OCI-LY3 (cell line): Measurements from ENCODE around the gene MARVELD3.

Source experiments
- H2AFZ ChIP-seq: fragments of 200-600, 300-600 bp; shearing (Covaris generic); 2 replicates; pipeline ENCODE4 v1.6.0; 2014; ENCODE audit warnings: antibody characterized with exemption, low read depth, low read length
- H3K27ac ChIP-seq: fragments of 200-600, 300-600 bp; sonication (generic); 2 replicates; pipeline ENCODE4 v1.5.1; 2014; ENCODE audit warnings: mild to moderate bottlenecking, low read length, moderate library complexity, mixed read lengths
- H3K27me3 ChIP-seq: fragments of 200-600, 300-600 bp; sonication (generic); 2 replicates; pipeline ENCODE4 v1.6.1; 2014; ENCODE audit warnings: low read depth, low read length, mixed read lengths
- H3K36me3 ChIP-seq: fragments of 200-600, 300-600 bp; sonication (generic); replicated peaks from 2 replicates; pipeline ENCODE3; 2014; ENCODE audit warnings: low read depth, low read length, mixed read lengths
- H3K4me1 ChIP-seq: fragments of 300-600, 200-600 bp; sonication (generic); 2 replicates; pipeline ENCODE4 v1.6.1; 2014; ENCODE audit warnings: low read length, mixed read lengths
- H3K4me2 ChIP-seq: fragments of 200-600, 300-600 bp; sonication (generic); 2 replicates; pipeline ENCODE4 v1.6.1; 2014; ENCODE audit warnings: low read length, mixed read lengths
- H3K4me3 ChIP-seq: fragments of 300-600, 200-600 bp; sonication (generic); 2 replicates; pipeline ENCODE4 v1.5.1; 2014; ENCODE audit warnings: antibody characterized with exemption, mild to moderate bottlenecking, low read length, moderate library complexity
- H3K79me2 ChIP-seq: fragments of 300-600, 200-600 bp; shearing (Covaris generic); 2 replicates; pipeline ENCODE4 v1.6.1; 2014; ENCODE audit warnings: mild to moderate bottlenecking, low read length, mixed read lengths
- H3K9ac ChIP-seq: fragments of 300-600, 200-600 bp; shearing (Covaris generic); 2 replicates; pipeline ENCODE4 v1.6.0; 2014; ENCODE audit warnings: mild to moderate bottlenecking, low read length, moderate library complexity
- H3K9me3 ChIP-seq: fragments of 200-600, 300-600 bp; shearing (Covaris generic); 2 replicates; pipeline ENCODE4 v1.6.1; 2014; ENCODE audit warnings: low read length, mixed read lengths; ENCODE audit not compliant: insufficient read depth
- H4K20me1 ChIP-seq: fragments of 200-600, 300-600 bp; sonication (generic); 2 replicates; pipeline ENCODE4 v1.6.1; 2016; ENCODE audit warnings: low read length, mixed read lengths; ENCODE audit not compliant: insufficient read depth
- CTCF ChIP-seq: fragments of 200-600, 300-600 bp; sonication (generic); IDR thresholded peaks from 2 replicates; pipeline ENCODE4 v1.5.1; 2014; ENCODE audit warnings: antibody characterized with exemption, low read length, low read depth
- EZH2phosphoT487 ChIP-seq: fragments of 200-600 bp; shearing (Covaris generic); IDR thresholded peaks from 2 replicates; pipeline ENCODE4 v1.6.1; 2018; ENCODE audit warnings: antibody characterized with exemption, mixed run types, low read depth

MARVELD3 gene

DNA sequence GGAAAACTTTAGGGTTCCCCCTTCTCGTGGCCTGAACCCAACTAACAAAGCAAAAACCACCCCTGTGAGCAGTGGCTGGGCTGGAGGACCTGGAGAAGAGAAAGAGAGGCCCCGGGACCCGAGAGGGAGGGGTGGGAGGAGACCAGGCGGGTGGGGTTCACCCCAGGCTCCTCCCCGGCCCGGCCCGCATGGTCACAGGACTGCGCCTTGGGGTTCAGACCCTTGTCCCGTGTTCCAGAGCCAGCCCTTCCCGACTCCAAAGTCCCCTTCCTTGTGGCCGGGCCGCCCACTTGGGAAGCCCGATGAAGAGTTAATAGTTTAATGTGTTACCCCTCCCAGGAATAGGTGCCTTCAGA is 852 bp downstream of the MARVELD3 start:
- Histone ChIP-seq H2AFZ (no peak overlapping the region), H3K4me1 (peaks cover 16% of the 10 kb centered on the region), H3K4me2 (no peak overlapping the region), H3K9me3 (no peaks in the 10 kb centered on the region), H3K79me2 (no peaks in the 10 kb centered on the region), H3K36me3 (no peaks in the 10 kb centered on the region), H3K4me3 (no peak overlapping the region), H4K20me1 (no peaks in the 10 kb centered on the region), H3K27me3 (no peaks in the 10 kb centered on the region), H3K27ac (no peak overlapping the region), H3K9ac (no peak overlapping the region)
- TF ChIP-seq CTCF (no peak), EZH2phosphoT487 (no peak)

DNA sequence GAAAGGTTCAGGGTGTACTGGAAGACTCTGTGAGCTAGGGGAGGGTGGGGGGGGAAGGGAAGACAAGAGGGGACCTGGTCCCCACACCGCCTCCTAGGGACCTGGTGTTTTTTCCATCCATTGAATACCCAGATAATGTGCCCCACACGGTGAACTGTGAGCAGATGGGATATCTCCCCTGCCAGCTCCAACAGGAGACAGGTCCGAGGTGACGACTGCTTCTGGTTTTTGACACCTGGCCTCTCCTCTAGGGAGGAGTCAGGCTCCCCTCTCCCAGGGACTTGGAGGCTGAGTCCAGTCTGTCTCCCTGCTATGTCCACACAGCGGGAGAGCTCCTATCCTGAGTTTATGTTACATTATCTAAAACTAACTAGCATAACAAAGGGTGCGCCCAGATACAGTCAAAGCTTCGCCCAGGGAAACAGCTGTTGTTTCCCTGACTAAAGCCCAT is 1.8 kb downstream of the MARVELD3 start:
- H3K9me3 ChIP-seq, result no peaks in the 10 kb centered on the region
- H3K9ac ChIP-seq, result no peak overlapping the region
- no peak overlapping the region for H3K4me3 ChIP-seq
- no peak overlapping the region for H3K27ac ChIP-seq
- TF ChIP-seq CTCF, result no peak
- no peak for TF ChIP-seq EZH2phosphoT487
- no peaks in the 10 kb centered on the region for H4K20me1 ChIP-seq
- H3K79me2 ChIP-seq, result no peaks in the 10 kb centered on the region
- no peaks in the 10 kb centered on the region for H3K27me3 ChIP-seq
- no peak overlapping the region for H2AFZ ChIP-seq
- H3K4me1 ChIP-seq, result peaks cover 16% of the 10 kb centered on the region
- H3K4me2 ChIP-seq, result no peak overlapping the region
- H3K36me3 ChIP-seq, result no peaks in the 10 kb centered on the region

- Histone ChIP-seq H3K27me3 (no peaks in the 10 kb centered on the region), H3K36me3 (no peaks in the 10 kb centered on the region), H3K4me2 (peak overlapping the region; percentile 15; the same call in 1 of the 2 replicates), H3K4me1 (peaks cover 11% of the 10 kb centered on the region), H2AFZ (no peak overlapping the region), H3K4me3 (no peak overlapping the region), H3K27ac (no peak overlapping the region), H4K20me1 (no peaks in the 10 kb centered on the region), H3K9me3 (no peaks in the 10 kb centered on the region), H3K79me2 (no peaks in the 10 kb centered on the region), H3K9ac (no peak overlapping the region)
- TF ChIP-seq EZH2phosphoT487 (no peak), CTCF (no peak)
Measured at GRCh38 chr16:71628810-71629209, 2.8 kb downstream of the MARVELD3 start.

DNA sequence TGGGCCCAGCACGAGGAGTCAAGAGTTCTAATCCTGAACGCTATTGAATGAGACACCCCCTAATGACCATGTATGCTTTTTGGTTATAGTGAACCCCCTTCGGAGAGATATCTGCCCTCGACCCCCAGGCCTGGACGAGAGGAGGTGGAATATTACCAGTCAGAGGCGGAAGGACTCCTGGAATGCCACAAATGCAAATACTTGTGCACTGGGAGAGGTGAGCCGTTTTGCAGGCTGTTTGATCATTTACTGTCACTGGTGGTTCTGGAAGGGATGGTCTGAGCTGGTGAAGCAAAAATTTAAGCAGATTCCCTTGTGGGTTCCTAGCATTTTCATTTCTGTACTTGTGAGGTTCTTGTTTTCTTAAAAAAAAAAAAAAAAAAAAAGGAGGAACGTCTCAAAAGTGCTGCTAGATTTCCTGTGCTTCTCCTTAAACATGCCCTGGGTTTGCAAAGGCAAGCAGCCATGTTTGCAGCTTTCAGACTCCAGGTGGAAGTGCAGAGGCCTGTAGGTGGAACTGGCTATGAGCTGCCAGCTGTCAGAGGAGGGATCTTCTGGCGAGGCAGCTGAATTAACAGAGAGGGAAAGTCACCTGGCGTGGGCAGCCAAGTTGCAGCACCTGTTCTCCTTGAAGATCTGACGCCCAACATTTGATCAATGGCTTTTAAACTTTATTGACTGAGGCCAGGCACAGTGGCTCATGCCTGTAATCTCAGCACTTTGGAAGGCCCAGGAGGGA is 3.5 kb downstream of the MARVELD3 start:
- Histone ChIP-seq H3K27ac (no peak overlapping the region), H3K9me3 (no peaks in the 10 kb centered on the region), H3K27me3 (no peaks in the 10 kb centered on the region), H3K4me2 (peak overlapping the region; percentile 15; the same call in 1 of the 2 replicates), H3K9ac (no peak overlapping the region), H3K4me1 (peaks cover 11% of the 10 kb centered on the region), H4K20me1 (no peaks in the 10 kb centered on the region), H3K4me3 (no peak overlapping the region), H3K36me3 (no peaks in the 10 kb centered on the region), H3K79me2 (no peaks in the 10 kb centered on the region), H2AFZ (no peak overlapping the region)
- TF ChIP-seq EZH2phosphoT487, result no peak
- no peak for TF ChIP-seq CTCF
